Measurements from ENCODE around the gene ERMN. TPM values are rescaled to one million over a fixed set of nuclear protein-coding genes. Genes with fewer than 3 reads are reported as not detected.
"Not testable (repeated sequence)": the region's sequence is repeated elsewhere in the genome, so short reads cannot be mapped to it uniquely, and the experiment has no call there.

The ERMN gene, protein sequence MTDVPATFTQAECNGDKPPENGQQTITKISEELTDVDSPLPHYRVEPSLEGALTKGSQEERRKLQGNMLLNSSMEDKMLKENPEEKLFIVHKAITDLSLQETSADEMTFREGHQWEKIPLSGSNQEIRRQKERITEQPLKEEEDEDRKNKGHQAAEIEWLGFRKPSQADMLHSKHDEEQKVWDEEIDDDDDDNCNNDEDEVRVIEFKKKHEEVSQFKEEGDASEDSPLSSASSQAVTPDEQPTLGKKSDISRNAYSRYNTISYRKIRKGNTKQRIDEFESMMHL
- 0.52 TPM for total RNA-seq

DNA sequence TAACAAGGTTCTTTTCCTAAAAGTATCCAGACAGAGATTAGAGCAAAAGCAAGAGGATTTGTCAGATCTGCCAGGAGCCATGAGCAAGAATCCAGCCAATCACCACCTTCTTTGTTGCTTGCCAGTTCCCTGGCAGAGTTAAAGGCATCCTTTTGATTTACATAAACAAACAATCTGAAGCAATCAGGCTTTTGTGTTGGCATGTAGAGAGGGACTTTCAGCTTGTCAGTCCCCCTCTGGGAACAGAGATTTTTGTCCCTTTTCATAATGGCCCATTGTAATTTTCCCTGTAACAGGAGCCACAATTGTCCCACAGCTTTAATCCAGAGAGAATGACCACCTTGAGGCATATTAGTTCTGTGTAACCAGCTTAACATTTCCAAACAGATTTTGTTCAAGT, at the start of gene ERMN:
Gene ERMN, minus strand, starts transcription at position 39 of the 400 bp plus-strand sequence. CDS start 182 bp downstream, outside the sequence.
- Histone ChIP-seq H3K27ac (ENCODE audit: low read depth, low read length) (no peak within 1 kb of the TSS), H3K36me3 (ENCODE audit: control insufficient read depth in 3 of 3, insufficient read depth in 3 of 3, low read length in 3 of 3) (no peaks in the 10 kb centered on the region), H3K9me3 (ENCODE audit: control insufficient read depth in 3 of 3, low read length in 3 of 3) (no peaks in the 10 kb centered on the region), H3K4me3 (ENCODE audit: low read length in 3 of 3) (no peak within 1 kb of the TSS), H3K9ac (ENCODE audit: low read depth in 1 of 3, low read length in 3 of 3) (no peak within 1 kb of the TSS), H3K4me1 (ENCODE audit: control insufficient read depth in 3 of 3, insufficient read depth in 3 of 3, low read length in 3 of 3) (no peaks in the 10 kb centered on the region), H3K27me3 (ENCODE audit: control insufficient read depth in 3 of 3, insufficient read depth in 3 of 3, low read length in 3 of 3) (no peaks in the 10 kb centered on the region)

DNA sequence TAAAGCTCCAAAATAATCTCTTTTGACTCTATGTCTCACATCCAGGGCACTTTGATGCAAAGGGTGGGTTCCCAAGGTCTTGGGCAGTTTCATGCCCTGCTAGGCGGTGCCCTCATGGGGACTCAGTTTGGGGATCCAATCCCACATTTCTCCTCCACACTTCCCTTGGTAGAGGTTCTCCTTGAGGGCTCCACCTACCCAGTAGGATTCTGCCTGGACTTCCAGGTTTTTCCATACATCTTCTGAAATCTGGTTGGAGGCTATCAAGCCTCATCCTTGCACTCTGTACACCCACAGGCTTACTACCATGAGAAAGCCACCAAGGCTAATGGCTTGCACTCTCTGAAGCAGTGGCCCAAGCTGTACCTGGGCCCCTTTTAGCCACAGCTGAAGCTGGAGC, 49.8 kb upstream of the ERMN start:
- Histone ChIP-seq H3K4me1 (ENCODE audit: control insufficient read depth in 3 of 3, insufficient read depth in 3 of 3, low read length in 3 of 3) (no peaks in the 10 kb centered on the region), H3K27me3 (ENCODE audit: control insufficient read depth in 3 of 3, insufficient read depth in 3 of 3, low read length in 3 of 3) (no peaks in the 10 kb centered on the region), H3K4me3 (ENCODE audit: low read length in 3 of 3) (no peak overlapping the region), H3K36me3 (ENCODE audit: control insufficient read depth in 3 of 3, insufficient read depth in 3 of 3, low read length in 3 of 3) (no peaks in the 10 kb centered on the region), H3K9me3 (ENCODE audit: control insufficient read depth in 3 of 3, low read length in 3 of 3) (peaks cover 0 to 6% (median 3%) of the 10 kb centered on the region in 3 donors), H3K9ac (ENCODE audit: low read depth in 1 of 3, low read length in 3 of 3) (no peak overlapping the region), H3K27ac (ENCODE audit: low read depth, low read length) (no peak overlapping the region)

DNA sequence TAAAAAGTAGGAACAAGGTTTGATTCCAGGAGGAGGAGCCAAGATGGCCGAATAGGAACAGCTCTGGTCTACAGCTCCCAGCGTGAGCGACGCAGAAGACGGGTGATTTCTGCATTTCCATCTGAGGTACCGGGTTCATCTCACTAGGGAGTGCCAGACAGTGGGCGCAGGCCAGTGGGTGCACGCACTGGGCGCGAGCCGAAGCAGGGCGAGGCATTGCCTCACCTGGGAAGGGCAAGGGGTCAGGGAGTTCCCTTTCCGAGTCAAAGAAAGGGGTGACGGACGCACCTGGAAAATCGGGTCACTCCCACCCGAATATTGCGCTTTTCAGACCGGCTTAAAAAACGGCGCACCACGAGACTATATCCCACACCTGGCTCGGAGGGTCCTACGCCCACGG, 42.9 kb upstream of the ERMN start:
- H3K4me3 ChIP-seq (ENCODE audit: low read length in 3 of 3); H3K27ac ChIP-seq (ENCODE audit: low read depth, low read length); H3K36me3 ChIP-seq (ENCODE audit: control insufficient read depth in 3 of 3, insufficient read depth in 3 of 3, low read length in 3 of 3); H3K9me3 ChIP-seq (ENCODE audit: control insufficient read depth in 3 of 3, low read length in 3 of 3); H3K4me1 ChIP-seq (ENCODE audit: control insufficient read depth in 3 of 3, insufficient read depth in 3 of 3, low read length in 3 of 3); H3K27me3 ChIP-seq (ENCODE audit: control insufficient read depth in 3 of 3, insufficient read depth in 3 of 3, low read length in 3 of 3); H3K9ac ChIP-seq (ENCODE audit: low read depth in 1 of 3, low read length in 3 of 3): not testable (repeated sequence)

DNA sequence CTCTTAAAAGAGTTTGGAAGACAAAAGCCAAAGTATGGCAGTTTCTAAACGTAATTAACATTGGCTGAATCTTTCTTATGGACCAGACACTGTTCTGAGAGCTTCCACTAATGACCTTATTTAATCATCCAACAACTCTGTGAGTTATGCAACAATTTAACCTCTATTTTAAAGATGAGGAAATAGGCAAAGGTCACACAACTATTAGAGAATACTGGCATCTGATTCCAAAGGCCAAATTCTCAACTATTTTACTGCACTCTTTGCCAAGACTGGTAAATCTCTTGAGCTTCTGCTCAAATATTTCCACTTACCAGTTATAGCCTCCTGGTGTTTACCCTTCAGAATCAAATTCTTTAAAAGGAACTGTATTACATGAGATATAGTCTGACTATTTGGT, 42.1 kb upstream of the ERMN start:
- Histone ChIP-seq H3K36me3 (ENCODE audit: control insufficient read depth in 3 of 3, insufficient read depth in 3 of 3, low read length in 3 of 3) (no peaks in the 10 kb centered on the region), H3K4me1 (ENCODE audit: control insufficient read depth in 3 of 3, insufficient read depth in 3 of 3, low read length in 3 of 3) (no peaks in the 10 kb centered on the region), H3K4me3 (ENCODE audit: low read length in 3 of 3) (no peak overlapping the region), H3K9me3 (ENCODE audit: control insufficient read depth in 3 of 3, low read length in 3 of 3) (no peaks in the 10 kb centered on the region), H3K9ac (ENCODE audit: low read depth in 1 of 3, low read length in 3 of 3) (no peak overlapping the region), H3K27ac (ENCODE audit: low read depth, low read length) (no peak overlapping the region), H3K27me3 (ENCODE audit: control insufficient read depth in 3 of 3, insufficient read depth in 3 of 3, low read length in 3 of 3) (no peaks in the 10 kb centered on the region)

DNA sequence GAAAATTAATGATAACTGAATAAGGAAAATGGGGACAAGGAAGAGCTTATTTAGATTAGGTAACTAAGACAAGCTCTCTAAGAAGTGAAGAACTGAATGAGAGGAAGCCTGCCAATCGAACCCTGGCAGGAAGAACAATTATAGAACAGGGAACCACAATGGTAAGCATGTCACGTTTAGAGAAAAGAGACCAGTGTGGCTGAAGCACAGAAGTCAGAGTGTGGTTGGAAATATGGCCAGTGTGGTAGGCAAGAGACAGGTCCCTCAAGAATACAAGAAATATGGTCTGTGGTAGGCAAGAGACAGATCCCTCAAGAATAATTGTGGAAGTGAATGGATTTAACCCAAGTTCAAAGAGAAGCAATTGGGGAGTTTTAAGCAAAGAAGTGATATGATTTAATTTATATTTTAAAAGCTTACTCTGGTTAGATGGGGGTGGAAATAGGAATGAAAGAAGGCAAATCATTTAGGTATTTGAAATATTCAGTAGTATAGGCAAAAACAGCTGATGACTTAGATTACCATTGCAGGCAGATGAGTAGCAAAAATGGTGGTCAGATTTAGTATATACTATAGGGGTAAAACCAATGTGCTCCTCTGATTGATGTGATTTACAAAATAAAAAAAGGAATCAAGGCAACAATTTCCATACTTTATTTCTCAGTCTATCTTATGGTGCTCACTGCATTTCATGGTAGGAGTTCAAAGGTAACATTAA, 38.8 kb upstream of the ERMN start:
- Histone ChIP-seq H3K9me3 (ENCODE audit: control insufficient read depth in 3 of 3, low read length in 3 of 3) (no peaks in the 10 kb centered on the region), H3K9ac (ENCODE audit: low read depth in 1 of 3, low read length in 3 of 3) (no peak overlapping the region), H3K27me3 (ENCODE audit: control insufficient read depth in 3 of 3, insufficient read depth in 3 of 3, low read length in 3 of 3) (no peaks in the 10 kb centered on the region), H3K4me1 (ENCODE audit: control insufficient read depth in 3 of 3, insufficient read depth in 3 of 3, low read length in 3 of 3) (no peaks in the 10 kb centered on the region), H3K27ac (ENCODE audit: low read depth, low read length) (no peak overlapping the region), H3K36me3 (ENCODE audit: control insufficient read depth in 3 of 3, insufficient read depth in 3 of 3, low read length in 3 of 3) (no peaks in the 10 kb centered on the region), H3K4me3 (ENCODE audit: low read length in 3 of 3) (no peak overlapping the region)

DNA sequence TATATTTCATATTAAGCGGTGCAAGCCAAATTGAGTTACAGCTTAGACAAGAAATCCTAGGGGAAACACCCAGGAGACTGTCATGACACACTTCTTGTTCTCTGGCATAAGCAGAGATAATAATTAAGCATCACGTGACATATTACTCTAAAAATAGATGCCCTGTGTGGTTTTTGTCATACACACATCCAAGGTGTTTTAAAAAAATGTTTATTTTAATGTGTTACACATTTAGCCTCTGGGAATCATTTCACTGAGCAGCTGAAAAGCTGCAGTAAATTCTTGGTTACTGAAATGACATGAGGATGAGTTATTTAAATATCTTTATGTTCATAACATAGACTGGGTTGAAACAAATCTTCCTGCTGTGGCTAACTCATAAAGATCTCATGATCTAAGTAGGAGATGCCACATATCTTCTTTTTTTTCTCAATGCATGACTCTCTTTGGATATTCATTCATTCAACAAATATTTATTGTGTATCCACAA, 38.0 kb upstream of the ERMN start:
- no peaks in the 10 kb centered on the region for H3K4me1 ChIP-seq (ENCODE audit: control insufficient read depth in 3 of 3, insufficient read depth in 3 of 3, low read length in 3 of 3)
- H3K36me3 ChIP-seq (ENCODE audit: control insufficient read depth in 3 of 3, insufficient read depth in 3 of 3, low read length in 3 of 3), result no peaks in the 10 kb centered on the region
- no peak overlapping the region for H3K9ac ChIP-seq (ENCODE audit: low read depth in 1 of 3, low read length in 3 of 3)
- H3K27ac ChIP-seq (ENCODE audit: low read depth, low read length), result no peak overlapping the region
- no peaks in the 10 kb centered on the region for H3K27me3 ChIP-seq (ENCODE audit: control insufficient read depth in 3 of 3, insufficient read depth in 3 of 3, low read length in 3 of 3)
- H3K9me3 ChIP-seq (ENCODE audit: control insufficient read depth in 3 of 3, low read length in 3 of 3), result no peaks in the 10 kb centered on the region
- H3K4me3 ChIP-seq (ENCODE audit: low read length in 3 of 3), result no peak overlapping the region

DNA sequence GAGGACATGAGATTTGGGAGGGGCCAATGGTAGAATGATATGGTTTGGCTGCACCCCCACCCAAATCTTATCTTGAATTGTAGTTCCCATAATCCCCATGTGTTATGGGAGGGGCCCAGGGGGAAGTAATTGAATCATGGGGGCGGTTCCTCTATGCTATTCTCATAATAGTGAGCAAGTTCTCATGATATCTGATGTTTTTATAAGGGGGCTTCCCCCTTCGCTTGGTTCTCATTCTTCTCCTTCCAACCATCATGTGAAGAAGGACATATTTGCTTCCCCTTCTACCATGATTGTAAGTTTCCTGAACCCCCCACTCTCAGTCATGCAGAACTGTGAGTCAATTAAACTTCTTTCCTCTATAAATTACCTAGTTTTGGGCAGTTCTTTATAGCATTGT, 37.0 kb upstream of the ERMN start:
- no peak overlapping the region for H3K27ac ChIP-seq (ENCODE audit: low read depth, low read length)
- H3K9me3 ChIP-seq (ENCODE audit: control insufficient read depth in 3 of 3, low read length in 3 of 3), result no peaks in the 10 kb centered on the region
- H3K4me3 ChIP-seq (ENCODE audit: low read length in 3 of 3), result no peak overlapping the region
- H3K27me3 ChIP-seq (ENCODE audit: control insufficient read depth in 3 of 3, insufficient read depth in 3 of 3, low read length in 3 of 3), result no peaks in the 10 kb centered on the region
- H3K4me1 ChIP-seq (ENCODE audit: control insufficient read depth in 3 of 3, insufficient read depth in 3 of 3, low read length in 3 of 3), result no peaks in the 10 kb centered on the region
- H3K36me3 ChIP-seq (ENCODE audit: control insufficient read depth in 3 of 3, insufficient read depth in 3 of 3, low read length in 3 of 3), result no peaks in the 10 kb centered on the region
- no peak overlapping the region for H3K9ac ChIP-seq (ENCODE audit: low read depth in 1 of 3, low read length in 3 of 3)

DNA sequence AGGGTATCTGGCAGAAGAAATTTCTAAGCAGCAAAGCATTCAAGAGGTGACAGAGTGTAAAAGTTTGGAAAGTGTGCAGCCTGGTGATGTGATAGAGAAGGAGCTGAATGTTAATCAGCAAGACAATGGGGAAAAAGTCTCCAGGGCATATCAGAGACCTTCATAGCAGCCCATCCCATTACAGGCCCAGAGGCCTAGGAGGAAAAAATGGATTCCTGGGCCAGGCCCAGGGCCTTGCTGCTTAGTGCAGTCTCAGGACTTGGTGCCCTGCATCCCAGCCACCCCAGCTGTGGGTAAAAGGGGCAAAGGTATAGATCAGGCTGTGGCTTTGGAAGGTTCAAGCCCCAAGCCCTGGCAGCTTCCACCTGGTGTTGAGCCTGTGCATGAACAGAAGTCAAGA, 35.9 kb upstream of the ERMN start:
- Histone ChIP-seq H3K4me3 (ENCODE audit: low read length in 3 of 3) (no peak overlapping the region), H3K9ac (ENCODE audit: low read depth in 1 of 3, low read length in 3 of 3) (no peak overlapping the region), H3K36me3 (ENCODE audit: control insufficient read depth in 3 of 3, insufficient read depth in 3 of 3, low read length in 3 of 3) (no peaks in the 10 kb centered on the region), H3K9me3 (ENCODE audit: control insufficient read depth in 3 of 3, low read length in 3 of 3) (no peaks in the 10 kb centered on the region), H3K27ac (ENCODE audit: low read depth, low read length) (no peak overlapping the region), H3K27me3 (ENCODE audit: control insufficient read depth in 3 of 3, insufficient read depth in 3 of 3, low read length in 3 of 3) (no peaks in the 10 kb centered on the region), H3K4me1 (ENCODE audit: control insufficient read depth in 3 of 3, insufficient read depth in 3 of 3, low read length in 3 of 3) (no peaks in the 10 kb centered on the region)

DNA sequence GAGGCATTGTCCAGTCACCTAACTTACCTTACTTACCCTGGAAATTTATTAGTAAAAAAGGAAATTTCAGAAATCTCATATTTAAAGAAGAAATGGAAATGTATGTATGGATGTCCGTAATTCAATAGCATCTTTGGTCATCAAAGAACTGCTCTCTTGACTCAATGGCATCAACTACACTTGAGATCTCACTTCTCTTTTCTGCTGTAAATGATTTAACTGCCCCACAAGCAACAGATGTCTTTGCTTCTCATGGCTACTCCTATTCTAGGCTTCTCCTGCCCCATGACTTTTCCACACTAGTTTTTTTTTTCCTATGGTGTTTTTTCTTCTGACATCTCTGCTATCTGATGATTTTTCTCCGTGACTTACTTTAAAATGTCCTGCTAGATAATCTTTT, 34.0 kb upstream of the ERMN start:
- Histone ChIP-seq H3K27me3 (ENCODE audit: control insufficient read depth in 3 of 3, insufficient read depth in 3 of 3, low read length in 3 of 3) (no peaks in the 10 kb centered on the region), H3K36me3 (ENCODE audit: control insufficient read depth in 3 of 3, insufficient read depth in 3 of 3, low read length in 3 of 3) (no peaks in the 10 kb centered on the region), H3K4me1 (ENCODE audit: control insufficient read depth in 3 of 3, insufficient read depth in 3 of 3, low read length in 3 of 3) (no peaks in the 10 kb centered on the region), H3K4me3 (ENCODE audit: low read length in 3 of 3) (no peak overlapping the region), H3K9ac (ENCODE audit: low read depth in 1 of 3, low read length in 3 of 3) (no peak overlapping the region), H3K27ac (ENCODE audit: low read depth, low read length) (no peak overlapping the region), H3K9me3 (ENCODE audit: control insufficient read depth in 3 of 3, low read length in 3 of 3) (no peaks in the 10 kb centered on the region)

DNA sequence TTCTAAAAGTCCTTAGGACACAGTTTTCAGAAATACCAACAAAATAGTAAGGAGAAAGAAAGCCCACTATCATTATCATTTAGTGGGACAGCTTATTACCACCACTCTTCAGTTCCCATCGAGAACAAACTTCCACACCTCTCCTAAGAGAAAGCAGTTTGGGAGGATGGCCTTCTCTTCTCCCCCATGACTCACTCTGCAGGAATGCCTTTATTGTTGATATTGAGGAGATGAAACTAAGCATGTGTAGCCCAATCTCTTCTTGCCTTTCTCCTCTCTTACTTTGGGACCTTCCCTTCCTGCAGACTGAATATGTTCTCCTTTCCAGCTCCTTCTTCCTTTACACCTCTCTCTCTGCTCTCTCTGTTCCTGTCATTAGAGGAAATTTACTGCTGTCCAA, 30.0 kb upstream of the ERMN start:
- Histone ChIP-seq H3K9ac (ENCODE audit: low read depth in 1 of 3, low read length in 3 of 3) (no peak overlapping the region), H3K4me1 (ENCODE audit: control insufficient read depth in 3 of 3, insufficient read depth in 3 of 3, low read length in 3 of 3) (no peaks in the 10 kb centered on the region), H3K27me3 (ENCODE audit: control insufficient read depth in 3 of 3, insufficient read depth in 3 of 3, low read length in 3 of 3) (no peaks in the 10 kb centered on the region), H3K9me3 (ENCODE audit: control insufficient read depth in 3 of 3, low read length in 3 of 3) (no peaks in the 10 kb centered on the region), H3K4me3 (ENCODE audit: low read length in 3 of 3) (no peak overlapping the region), H3K36me3 (ENCODE audit: control insufficient read depth in 3 of 3, insufficient read depth in 3 of 3, low read length in 3 of 3) (no peaks in the 10 kb centered on the region), H3K27ac (ENCODE audit: low read depth, low read length) (no peak overlapping the region)

All from skeletal muscle tissue (tissue), 4 donors.